Panc1 (cell line): ENCODE measurements around the gene PARVG. TPM values are rescaled to one million over a fixed set of nuclear protein-coding genes. Genes with fewer than 3 reads are reported as not detected.

ENCODE experiments used
- ATAC-seq: fragments of 200-7000 bp; cut with Tn5 transposase; 2 replicates; pipeline ENCODE4 v1.9.1; 2020; ENCODE audit warnings: mild to moderate bottlenecking, moderate library complexity
- BruUV-seq: library from RNA; stranded (reverse); fragments of 400-500 nt; replicated peaks from 2 replicates; lab custom pipeline; 2021; lab: Mats Ljungman, UMichigan
- CTCF ChIA-PET: fragments of 300-600 bp; sonication (Branson Sonifier 250); formaldehyde crosslinking; loops from one replicate; lab custom pipeline; 2022; ENCODE audit warnings: antibody characterized with exemption; lab: Charles Lee
- POLR2A ChIA-PET: fragments of 300-600 bp; sonication (Branson Sonifier 250); formaldehyde crosslinking; loops from one replicate; lab custom pipeline; 2022; ENCODE audit warnings: antibody characterized with exemption; lab: Charles Lee
- DNase-seq: peaks from one replicate; pipeline ENCODE4 v3.0.0-alpha.2; 2010; ENCODE audit warnings: low read depth, low spot score
- H3K27ac ChIP-seq: 2 replicates; pipeline ENCODE4 v1.5.1; 2011; ENCODE audit warnings: mild to moderate bottlenecking, low read length, inconsistent platforms
- H3K27me3 ChIP-seq: fragments of 200-500 bp; sonication (Bioruptor generic); 2 replicates; pipeline ENCODE4 v1.6.0; 2014; ENCODE audit warnings: low read length, inconsistent platforms; ENCODE audit not compliant: control insufficient read depth, insufficient read depth
- H3K36me3 ChIP-seq: fragments of 200-500 bp; sonication (Bioruptor generic); 2 replicates; pipeline ENCODE4 v1.5.1; 2014; ENCODE audit warnings: inconsistent platforms, mild to moderate bottlenecking, low read length, moderate library complexity; ENCODE audit not compliant: control insufficient read depth, insufficient read depth
- H3K4me1 ChIP-seq: 2 replicates; pipeline ENCODE4 v1.5.1; 2011; ENCODE audit warnings: inconsistent platforms, mild to moderate bottlenecking, low read length, moderate library complexity; ENCODE audit not compliant: control insufficient read depth, insufficient read depth
- H3K4me3 ChIP-seq, 2 experiments: 2 replicates each; pipeline ENCODE4 v1.5.1; 2011 to 2012; ENCODE audit warnings: low read depth in 2 of 2, low read length in 2 of 2, mild to moderate bottlenecking in 2 of 2, inconsistent platforms in 1 of 2, moderate library complexity in 1 of 2
- H3K9me3 ChIP-seq: fragments of 200-500 bp; sonication (Bioruptor generic); 2 replicates; pipeline ENCODE4 v1.5.1; 2014; ENCODE audit warnings: low read depth, mild to moderate bottlenecking, inconsistent platforms, low read length, moderate library complexity; ENCODE audit not compliant: control insufficient read depth, insufficient read depth
- CTCF ChIP-seq: fragments of 450-650 bp; IDR thresholded peaks from 2 replicates; pipeline ENCODE4 v1.5.1; 2017; ENCODE audit warnings: mild to moderate bottlenecking
- POLR2AphosphoS5 ChIP-seq: IDR thresholded peaks from 2 replicates; pipeline ENCODE4 v1.6.1; 2012; ENCODE audit warnings: mild to moderate bottlenecking, low read depth, low read length, moderate library complexity
- REST ChIP-seq, 2 experiments: IDR thresholded peaks; 2 replicates each; pipeline ENCODE4 v1.6.1; 2011 to 2012; ENCODE audit warnings: low read depth in 2 of 2, control low read depth in 1 of 2, low read length in 1 of 2, mild to moderate bottlenecking in 1 of 2, moderate library complexity in 1 of 2; ENCODE audit not compliant: insufficient read depth in 1 of 2
- SIN3A ChIP-seq: IDR thresholded peaks from 2 replicates; pipeline ENCODE4 v1.6.1; 2012; ENCODE audit warnings: low read depth, mild to moderate bottlenecking, low read length, moderate library complexity, borderline replicate concordance; ENCODE audit not compliant: insufficient read depth
- TCF7L2 ChIP-seq: IDR thresholded peaks from 2 replicates; pipeline ENCODE4 v1.6.1; 2011; ENCODE audit warnings: mild to moderate bottlenecking, low read depth, low read length, inconsistent platforms
- in situ Hi-C: cut with HindIII; loops from 2 replicates; pipeline ENCODE4 v1.10.0; 2016; ENCODE audit warnings: low sequenced_read_pairs, low pct_unique_long_range_greater_than_20kb
- intact Hi-C: fragments of 100-400 bp; cut with micrococcal nuclease; formaldehyde crosslinking; loops from one replicate; pipeline ENCODE4 v1.10.0; 2022; ENCODE audit not compliant: unreplicated experiment
- total RNA-seq: library from RNA; stranded (reverse); gene quantifications from one replicate; pipeline ENCODE4 v1.2.1, GENCODE V29; 2021; ENCODE audit not compliant: unreplicated experiment

PARVG gene
- total RNA-seq, 1 experiment from 2014 or later = 0.21 TPM

- H3K9me3 ChIP-seq = no peaks in the 10 kb centered on the region
- no peak for DNase-seq
- no TSS peak for BruUV-seq
- H3K4me1 ChIP-seq = no peaks in the 10 kb centered on the region
- ChIA-PET POLR2A (no interaction called here), CTCF (no interaction called here)
- peaks cover 2% of the 10 kb centered on the region; the same call in 1 of the 2 replicates for H3K27me3 ChIP-seq
- no peaks in the 10 kb centered on the region; the same call in 1 of the 2 replicates for H3K36me3 ChIP-seq
- H3K4me3 ChIP-seq = no peak overlapping the region
- intact Hi-C loops (no loop called here), in situ Hi-C loops (no loop called here)
- TF ChIP-seq SIN3A = no peak
- no peak for TF ChIP-seq REST (IDR thresholded peaks at IDR 0.05; ENCODE audit: insufficient read depth in 1 of 2, low read depth in 2 of 2, low read length in 1 of 2)
- no peak for TF ChIP-seq CTCF
- TF ChIP-seq TCF7L2 = no peak
- TF ChIP-seq POLR2AphosphoS5 = no peak
- no peak overlapping the region for H3K27ac ChIP-seq
- ATAC-seq = no peak
Observed at GRCh38 chr22:44244265-44244822, 63.6 kb downstream of the PARVG start.

GRCh38 chr22:44245438-44245837, 64.7 kb downstream of the PARVG start:
- Histone ChIP-seq H3K4me3 (no peak overlapping the region), H3K27ac (no peak overlapping the region), H3K36me3 (no peaks in the 10 kb centered on the region), H3K9me3 (no peaks in the 10 kb centered on the region), H3K4me1 (no peaks in the 10 kb centered on the region), H3K27me3 (peaks cover 2% of the 10 kb centered on the region; the same call in 1 of the 2 replicates)
- POLR2A ChIA-PET = no interaction called here
- CTCF ChIA-PET = no interaction called here
- BruUV-seq = no TSS peak
- intact Hi-C loops (no loop called here), in situ Hi-C loops (no loop called here)
- DNase-seq (no peak), ATAC-seq (no peak)
- TF ChIP-seq POLR2AphosphoS5 (no peak), SIN3A (no peak), TCF7L2 (no peak), CTCF (no peak), REST (IDR thresholded peaks at IDR 0.05; ENCODE audit: insufficient read depth in 1 of 2, low read depth in 2 of 2, low read length in 1 of 2) (no peak)
